Measurements from ENCODE around the gene PPT2. TPM values are rescaled to one million over a fixed set of nuclear protein-coding genes. Genes with fewer than 3 reads are reported as not detected.

PPT2 gene
- total RNA-seq, 2 donors from 2014 or later = 21.8 to 42.0 TPM

DNA sequence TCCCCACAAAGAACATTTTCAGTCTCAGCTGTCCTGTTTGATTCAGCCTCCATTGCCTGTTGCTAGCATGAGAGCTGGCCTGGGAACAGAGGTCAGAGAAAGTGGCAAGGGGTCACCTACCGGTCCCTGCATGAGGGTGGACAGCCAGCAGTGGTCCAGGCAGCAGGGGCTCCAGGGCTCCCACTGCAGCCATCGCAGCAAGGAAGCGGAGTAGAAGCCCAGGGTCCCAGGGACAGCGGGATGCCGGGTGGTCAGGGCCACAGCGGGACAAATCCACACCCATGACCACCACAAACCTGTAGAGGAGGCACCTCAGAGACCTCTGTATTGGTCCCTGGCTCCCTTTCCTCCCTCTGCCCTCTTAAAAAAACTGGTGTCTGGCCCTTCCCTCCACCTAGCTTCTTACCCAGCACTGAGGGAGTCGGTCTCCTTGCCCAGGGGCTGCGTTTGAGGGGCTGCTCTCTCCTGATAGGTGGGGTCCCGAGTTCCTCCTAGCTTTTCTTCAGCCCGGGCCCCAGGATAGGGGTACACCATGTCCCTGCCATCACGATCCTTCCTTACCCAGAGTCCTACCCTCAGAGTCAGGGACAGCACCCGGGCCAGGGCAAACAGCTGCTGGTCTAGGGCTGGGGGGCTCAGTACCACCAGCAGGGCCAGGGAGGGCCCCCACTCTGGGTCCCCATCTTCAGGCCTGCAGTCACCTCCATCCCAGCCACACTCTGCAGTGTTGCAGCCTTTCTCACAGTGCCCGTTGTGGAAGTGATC lies 47.0 kb downstream of the PPT2 start:
- DNase-seq (ENCODE audit: low spot score) (no peak), ATAC-seq (ENCODE audit: insufficient number of reproducible peaks, low FRiP score, low read depth) (no peak)
- no peak overlapping the region for H3K4me3 ChIP-seq
- H3K27ac ChIP-seq = no peak overlapping the region
- H3K9me3 ChIP-seq = no peaks in the 10 kb centered on the region
- no peaks in the 10 kb centered on the region for H3K36me3 ChIP-seq
- TF ChIP-seq, protein P1, sequence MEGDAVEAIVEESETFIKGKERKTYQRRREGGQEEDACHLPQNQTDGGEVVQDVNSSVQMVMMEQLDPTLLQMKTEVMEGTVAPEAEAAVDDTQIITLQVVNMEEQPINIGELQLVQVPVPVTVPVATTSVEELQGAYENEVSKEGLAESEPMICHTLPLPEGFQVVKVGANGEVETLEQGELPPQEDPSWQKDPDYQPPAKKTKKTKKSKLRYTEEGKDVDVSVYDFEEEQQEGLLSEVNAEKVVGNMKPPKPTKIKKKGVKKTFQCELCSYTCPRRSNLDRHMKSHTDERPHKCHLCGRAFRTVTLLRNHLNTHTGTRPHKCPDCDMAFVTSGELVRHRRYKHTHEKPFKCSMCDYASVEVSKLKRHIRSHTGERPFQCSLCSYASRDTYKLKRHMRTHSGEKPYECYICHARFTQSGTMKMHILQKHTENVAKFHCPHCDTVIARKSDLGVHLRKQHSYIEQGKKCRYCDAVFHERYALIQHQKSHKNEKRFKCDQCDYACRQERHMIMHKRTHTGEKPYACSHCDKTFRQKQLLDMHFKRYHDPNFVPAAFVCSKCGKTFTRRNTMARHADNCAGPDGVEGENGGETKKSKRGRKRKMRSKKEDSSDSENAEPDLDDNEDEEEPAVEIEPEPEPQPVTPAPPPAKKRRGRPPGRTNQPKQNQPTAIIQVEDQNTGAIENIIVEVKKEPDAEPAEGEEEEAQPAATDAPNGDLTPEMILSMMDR (IDR thresholded peaks at IDR 0.05) = no peak
- H3K27me3 ChIP-seq (replicated peaks; ENCODE audit: insufficient read depth) = no peaks in the 10 kb centered on the region
- H3K4me1 ChIP-seq (ENCODE audit: control insufficient read depth in 1 of 2, low read depth in 2 of 2) = peaks cover 7 to 9% of the 10 kb centered on the region in 2 donors

DNA sequence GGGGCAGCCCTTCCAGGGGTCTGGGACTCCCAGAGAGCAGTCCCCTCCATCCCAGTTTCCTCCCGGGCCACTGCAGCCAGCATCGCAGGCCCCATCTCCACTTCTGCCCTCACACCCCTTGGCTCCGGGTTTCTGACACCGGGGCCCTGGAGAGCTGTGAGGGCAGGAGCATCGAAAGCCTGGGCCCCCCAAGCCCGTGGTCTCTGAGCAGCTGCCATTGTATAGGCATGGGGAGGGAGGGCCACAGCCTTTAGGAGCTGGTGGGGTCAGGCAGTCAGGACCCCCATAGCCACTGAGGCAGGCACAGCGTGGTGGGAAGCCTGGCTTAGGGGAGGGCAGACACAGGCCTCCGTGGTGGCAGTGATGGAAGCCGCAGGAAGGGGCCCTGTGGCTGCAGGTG lies 48.2 kb downstream of the PPT2 start:
- no peaks in the 10 kb centered on the region for H3K27me3 ChIP-seq (replicated peaks; ENCODE audit: insufficient read depth)
- DNase-seq (ENCODE audit: low spot score) (no peak), ATAC-seq (ENCODE audit: insufficient number of reproducible peaks, low FRiP score, low read depth) (no peak)
- H3K9me3 ChIP-seq = no peaks in the 10 kb centered on the region
- peaks cover 2 to 3% of the 10 kb centered on the region in 2 donors for H3K4me1 ChIP-seq (ENCODE audit: control insufficient read depth in 1 of 2, low read depth in 2 of 2)
- no peaks in the 10 kb centered on the region for H3K36me3 ChIP-seq
- H3K27ac ChIP-seq = no peak overlapping the region
- TF ChIP-seq, protein P1 (IDR thresholded peaks at IDR 0.05) = no peak
- H3K4me3 ChIP-seq = no peak overlapping the region

DNA sequence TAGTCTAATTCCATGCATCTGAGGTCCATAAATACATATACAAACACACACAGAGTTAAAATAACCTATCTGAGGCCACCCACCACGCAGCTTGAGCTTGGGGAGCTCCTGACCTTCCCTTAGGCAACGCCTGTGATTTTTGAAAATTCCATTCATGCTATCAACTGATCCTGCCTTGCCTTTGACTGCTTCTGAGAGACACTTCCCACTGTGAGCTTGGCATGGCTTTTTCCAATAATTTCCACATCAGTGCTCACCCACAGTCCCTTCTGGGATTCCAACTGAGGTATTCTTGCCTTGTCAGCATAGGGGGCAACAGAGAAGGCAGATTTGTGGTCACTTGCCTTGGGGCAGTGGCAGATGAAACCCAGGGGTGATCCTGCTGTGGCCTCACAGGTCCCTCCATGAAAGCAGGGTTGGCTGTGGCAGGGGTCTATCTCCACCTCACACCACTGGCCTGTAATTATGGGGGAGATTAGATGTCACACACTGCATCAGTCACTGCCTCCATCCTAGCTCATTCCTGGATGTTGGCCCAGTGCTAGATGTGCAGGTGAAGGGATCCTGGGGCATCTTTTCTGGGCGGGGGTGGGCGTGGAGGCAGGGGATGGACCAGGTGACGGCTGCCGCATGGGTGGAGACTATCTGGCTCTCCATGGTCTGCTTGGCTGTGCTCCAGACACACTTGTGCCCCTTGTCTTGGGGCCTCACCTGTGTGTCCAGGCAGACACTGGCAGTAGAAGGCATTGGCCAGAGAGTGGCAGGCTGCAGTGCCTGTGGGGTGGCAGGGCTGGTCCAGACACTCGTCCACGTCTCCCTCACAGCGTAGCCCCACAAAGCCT lies 49.7 kb downstream of the PPT2 start:
- no peak for ATAC-seq (ENCODE audit: insufficient number of reproducible peaks, low FRiP score, low read depth)
- H3K36me3 ChIP-seq = no peaks in the 10 kb centered on the region

DNA sequence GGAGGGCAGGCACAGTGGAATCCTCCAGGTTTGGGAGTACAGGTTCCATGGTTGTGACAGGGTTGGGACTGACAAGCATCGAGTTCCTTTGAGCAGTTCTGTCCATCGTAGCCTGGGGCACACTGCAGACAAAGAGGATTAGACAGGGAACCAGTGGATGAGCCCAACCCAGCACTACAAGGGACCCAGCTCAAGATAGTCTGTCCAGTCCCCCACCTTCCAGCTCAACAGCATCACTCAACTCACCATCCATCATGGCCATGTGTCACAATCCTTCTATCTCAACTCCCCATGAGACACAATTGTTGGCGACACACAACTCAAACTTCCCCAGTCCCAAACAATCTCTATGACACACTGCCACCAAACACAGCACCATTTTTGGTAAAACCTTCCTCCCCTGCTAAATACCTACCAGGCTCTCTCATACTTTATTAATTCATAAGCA lies 50.4 kb downstream of the PPT2 start:
- Histone ChIP-seq H3K9me3 (no peaks in the 10 kb centered on the region), H3K4me1 (ENCODE audit: control insufficient read depth in 1 of 2, low read depth in 2 of 2) (no peaks in the 10 kb centered on the region), H3K27me3 (replicated peaks; ENCODE audit: insufficient read depth) (no peaks in the 10 kb centered on the region), H3K36me3 (no peaks in the 10 kb centered on the region), H3K27ac (no peak overlapping the region), H3K4me3 (no peak overlapping the region)
- DNase-seq (ENCODE audit: low spot score) (no peak), ATAC-seq (ENCODE audit: insufficient number of reproducible peaks, low FRiP score, low read depth) (no peak)
- TF ChIP-seq, protein P1 (IDR thresholded peaks at IDR 0.05) = no peak

More for the DNA sequence above, 49.7 kb downstream of the PPT2 start:
- Histone ChIP-seq H3K27me3 (replicated peaks; ENCODE audit: insufficient read depth) (no peaks in the 10 kb centered on the region), H3K9me3 (no peaks in the 10 kb centered on the region), H3K27ac (no peak overlapping the region), H3K4me1 (ENCODE audit: control insufficient read depth in 1 of 2, low read depth in 2 of 2) (no peaks in the 10 kb centered on the region), H3K4me3 (no peak overlapping the region)
- DNase-seq (ENCODE audit: low spot score) = no peak
- TF ChIP-seq, protein P1 (IDR thresholded peaks at IDR 0.05) = no peak

DNA sequence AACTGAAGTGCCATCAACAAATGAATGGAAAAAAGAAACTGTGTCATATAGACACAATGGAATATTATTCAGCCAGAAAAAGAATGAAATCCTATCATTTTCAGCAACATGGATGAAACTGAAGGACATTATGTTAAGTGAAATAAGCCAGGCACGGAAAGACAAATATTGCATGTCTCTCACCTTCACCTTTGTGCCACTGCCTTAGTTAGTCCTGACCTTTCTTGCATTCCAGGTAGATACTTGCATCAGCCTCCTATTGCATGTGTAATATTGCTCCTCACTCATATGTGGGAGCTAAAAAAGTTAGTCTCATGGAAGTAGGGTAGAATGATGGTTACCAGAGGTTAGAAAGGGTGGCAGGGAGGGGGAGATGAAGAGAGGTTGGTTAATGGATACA lies 55.1 kb downstream of the PPT2 start:
- Histone ChIP-seq H3K9me3 (no peaks in the 10 kb centered on the region), H3K27me3 (replicated peaks; ENCODE audit: insufficient read depth) (no peaks in the 10 kb centered on the region), H3K36me3 (no peaks in the 10 kb centered on the region), H3K4me3 (no peak overlapping the region), H3K27ac (no peak overlapping the region), H3K4me1 (ENCODE audit: control insufficient read depth in 1 of 2, low read depth in 2 of 2) (no peaks in the 10 kb centered on the region)
- ATAC-seq (ENCODE audit: insufficient number of reproducible peaks, low FRiP score, low read depth) = no peak
- DNase-seq (ENCODE audit: low spot score) = no peak
- TF ChIP-seq, protein P1 (IDR thresholded peaks at IDR 0.05) = no peak

All from thoracic aorta (tissue), 2 donors.